HEK293 (cell line): ENCODE results near the gene MSLN.

Source experiments
- CTCF ChIA-PET: fragments of 350-600 bp; formaldehyde crosslinking; extraction: SDS; loops from one replicate; lab custom pipeline; 2021; ENCODE audit warnings: antibody characterized with exemption; lab: Yijun Ruan, JAX
- POLR2A ChIA-PET: fragments of 300-600 bp; formaldehyde crosslinking; extraction: SDS; loops from one replicate; lab custom pipeline; 2020; ENCODE audit warnings: antibody characterized with exemption, inconsistent platforms; lab: Yijun Ruan, JAX
- H3K27ac ChIP-seq: fragments of 200-500 bp; sonication (Bioruptor generic); 2 replicates; pipeline ENCODE4 v1.5.1; 2014; ENCODE audit warnings: low read depth, low read length, control low read depth, inconsistent platforms; ENCODE audit errors: extremely low read depth
- H3K36me3 ChIP-seq, 2 experiments: fragments of 200-500 bp in 1 of 2; sonication (Bioruptor generic) in 1 of 2; 1 replicate in 1 of 2; 2 replicates in 1 of 2; pipeline ENCODE4 v1.5.1; 2014 to 2017; ENCODE audit warnings: inconsistent platforms in 2 of 2, low read length in 2 of 2; ENCODE audit not compliant: control insufficient read depth in 2 of 2, insufficient read depth in 1 of 2
- H3K4me1 ChIP-seq: fragments of 200-500 bp; sonication (Bioruptor generic); 2 replicates; pipeline ENCODE4 v1.5.1; 2014; ENCODE audit warnings: mild to moderate bottlenecking, low read length, inconsistent platforms; ENCODE audit not compliant: control insufficient read depth, insufficient read depth
- H3K4me3 ChIP-seq: 2 replicates; pipeline ENCODE4 v1.5.1; 2011; ENCODE audit warnings: low read depth, mild to moderate bottlenecking, control low read depth, low read length, moderate library complexity
- H3K9me3 ChIP-seq: fragments of 200-500 bp; sonication (Bioruptor generic); 2 replicates; pipeline ENCODE4 v1.5.1; 2014; ENCODE audit warnings: low read depth, low read length, inconsistent platforms; ENCODE audit not compliant: control insufficient read depth, insufficient read depth
- EGR2 ChIP-seq: fragments of 450-650 bp; formaldehyde crosslinking; IDR thresholded peaks from 2 replicates; pipeline ENCODE4 v1.5.1; 2016; ENCODE audit warnings: low read depth, missing biosample characterization, missing genetic modification characterization
- GLIS1 ChIP-seq: fragments of 450-650 bp; formaldehyde crosslinking; IDR thresholded peaks from 2 replicates; pipeline ENCODE4 v1.5.1; 2016; ENCODE audit warnings: missing biosample characterization, missing genetic modification characterization
- GLIS2 ChIP-seq: fragments of 450-650 bp; formaldehyde crosslinking; IDR thresholded peaks from 2 replicates; pipeline ENCODE4 v1.5.1; 2016; ENCODE audit warnings: missing biosample characterization, missing genetic modification characterization
- HIC1 ChIP-seq: fragments of 450-650 bp; formaldehyde crosslinking; IDR thresholded peaks from 2 replicates; pipeline ENCODE4 v1.5.1; 2016; ENCODE audit warnings: missing biosample characterization, missing genetic modification characterization
- KLF1 ChIP-seq: fragments of 450-650 bp; formaldehyde crosslinking; IDR thresholded peaks from 2 replicates; pipeline ENCODE4 v1.5.1; 2016; ENCODE audit warnings: missing biosample characterization, missing genetic modification characterization
- KLF9 ChIP-seq: fragments of 450-650 bp; formaldehyde crosslinking; IDR thresholded peaks from 2 replicates; pipeline ENCODE4 v1.5.1; 2016; ENCODE audit warnings: missing biosample characterization, missing genetic modification characterization, low read depth
- PATZ1 ChIP-seq: fragments of 450-650 bp; formaldehyde crosslinking; IDR thresholded peaks from 2 replicates; pipeline ENCODE4 v1.5.1; 2016; ENCODE audit warnings: missing biosample characterization, missing genetic modification characterization
- PBX3 ChIP-seq: sonication (generic); formaldehyde crosslinking; IDR thresholded peaks from 2 replicates; pipeline ENCODE4 v1.8.1; 2022; ENCODE audit warnings: mild to moderate bottlenecking, moderate library complexity, missing genetic modification reagents
- ZBTB10 ChIP-seq: fragments of 450-650 bp; formaldehyde crosslinking; IDR thresholded peaks from 2 replicates; pipeline ENCODE4 v1.5.1; 2016; ENCODE audit warnings: missing biosample characterization, missing genetic modification characterization
- ZBTB20 ChIP-seq: fragments of 450-650 bp; formaldehyde crosslinking; IDR thresholded peaks from 2 replicates; pipeline ENCODE4 v1.5.1; 2016; ENCODE audit warnings: missing biosample characterization, missing genetic modification characterization
- ZFHX2 ChIP-seq: fragments of 450-650 bp; formaldehyde crosslinking; conservative IDR thresholded peaks from 2 replicates; pipeline ENCODE4 v1.5.1; 2016; ENCODE audit warnings: missing biosample characterization, missing genetic modification characterization
- ZNF132 ChIP-seq: fragments of 450-650 bp; formaldehyde crosslinking; IDR thresholded peaks from 2 replicates; pipeline ENCODE4 v1.5.1; 2017; ENCODE audit warnings: missing biosample characterization, missing genetic modification characterization, borderline replicate concordance
- ZNF350 ChIP-seq: fragments of 450-650 bp; formaldehyde crosslinking; IDR thresholded peaks from 2 replicates; pipeline ENCODE4 v1.5.0; 2017; ENCODE audit warnings: missing biosample characterization, mild to moderate bottlenecking, missing genetic modification characterization
- ZNF404 ChIP-seq: fragments of 450-650 bp; formaldehyde crosslinking; IDR thresholded peaks from 2 replicates; pipeline ENCODE4 v1.5.1; 2017; ENCODE audit warnings: missing biosample characterization, missing genetic modification characterization
- ZNF426 ChIP-seq: fragments of 450-650 bp; formaldehyde crosslinking; IDR thresholded peaks from 2 replicates; pipeline ENCODE4 v1.5.1; 2017; ENCODE audit warnings: missing biosample characterization, missing genetic modification characterization, mild to moderate bottlenecking, inconsistent platforms, moderate library complexity
- ZNF549 ChIP-seq: fragments of 450-650 bp; IDR thresholded peaks from 2 replicates; pipeline ENCODE4 v1.5.1; 2018; ENCODE audit warnings: missing biosample characterization, missing genetic modification characterization, mild to moderate bottlenecking, inconsistent platforms, moderate library complexity
- ZNF561 ChIP-seq: fragments of 450-650 bp; IDR thresholded peaks from 2 replicates; pipeline ENCODE4 v1.5.1; 2018; ENCODE audit warnings: missing biosample characterization, missing genetic modification characterization, borderline replicate concordance
- ZNF670 ChIP-seq: fragments of 450-650 bp; formaldehyde crosslinking; IDR thresholded peaks from 2 replicates; pipeline ENCODE4 v1.5.1; 2016; ENCODE audit warnings: missing biosample characterization, missing genetic modification characterization, low read depth
- ZSCAN23 ChIP-seq: fragments of 450-650 bp; formaldehyde crosslinking; IDR thresholded peaks from 2 replicates; pipeline ENCODE4 v1.5.1; 2016; ENCODE audit warnings: missing biosample characterization, missing genetic modification characterization
- ZSCAN5A ChIP-seq: fragments of 450-650 bp; formaldehyde crosslinking; IDR thresholded peaks from 2 replicates; pipeline ENCODE4 v1.5.1; 2016; ENCODE audit warnings: missing biosample characterization, missing genetic modification characterization

Gene MSLN

GRCh38 chr16:767743-768235 is 7.3 kb downstream of the MSLN start:
- ChIA-PET CTCF (no interaction called here), POLR2A (no interaction called here)
- H3K4me3 ChIP-seq: no peak overlapping the region
- H3K9me3 ChIP-seq: no peaks in the 10 kb centered on the region
- no peak overlapping the region for H3K27ac ChIP-seq
- H3K4me1 ChIP-seq: no peaks in the 10 kb centered on the region
- no peaks in the 10 kb centered on the region for H3K36me3 ChIP-seq
- TF ChIP-seq ZSCAN23 (tag by site-specific recombination): no peak
- TF ChIP-seq ZNF549 (tag by site-specific recombination): no peak
- TF ChIP-seq ZBTB10 (tag by site-specific recombination): no peak
- no peak for TF ChIP-seq ZBTB20 (tag by site-specific recombination)
- no peak for TF ChIP-seq ZFHX2 (tag by site-specific recombination)
- TF ChIP-seq ZNF561 (tag by site-specific recombination): no peak
- TF ChIP-seq ZNF132 (tag by site-specific recombination): no peak
- TF ChIP-seq KLF1: no peak
- no peak for TF ChIP-seq ZNF404 (tag by site-specific recombination)
- TF ChIP-seq ZNF350 (tag by site-specific recombination): no peak
- TF ChIP-seq PBX3 (CRISPR knock-in tag): no peak
- TF ChIP-seq ZNF670 (tag by site-specific recombination): no peak

- CTCF ChIA-PET: no interaction called here
Observed at GRCh38 chr16:768428-768827, 7.9 kb downstream of the MSLN start.

More at GRCh38 chr16:768428-768827, 7.9 kb downstream of the MSLN start:
- H3K36me3 ChIP-seq: no peaks in the 10 kb centered on the region
- TF ChIP-seq ZSCAN5A: no peak
- no peak for TF ChIP-seq ZNF426
- peak; percentile 23; the same call in 1 of the 2 replicates for TF ChIP-seq GLIS1 (tag by site-specific recombination)
- TF ChIP-seq KLF9 (tag by site-specific recombination): peak; percentile 21; the same call in 1 of the 2 replicates
- TF ChIP-seq KLF1: peak; percentile 87
- 0 out of 2 replicates have a peak, but pooled peaks have one; percentile 11 for TF ChIP-seq PATZ1 (tag by site-specific recombination)
- peak; percentile 16; the same call in 1 of the 2 replicates for TF ChIP-seq EGR2 (tag by site-specific recombination)
- TF ChIP-seq ZFHX2 (tag by site-specific recombination): peak; percentile 67; the same call in 1 of the 2 replicates
- TF ChIP-seq HIC1: peak; percentile 24; the same call in 1 of the 2 replicates
- peak; percentile 33; the same call in 1 of the 2 replicates for TF ChIP-seq GLIS2
- POLR2A ChIA-PET: no interaction called here
- no peak overlapping the region for H3K27ac ChIP-seq
- no peaks in the 10 kb centered on the region for H3K4me1 ChIP-seq
- no peaks in the 10 kb centered on the region for H3K9me3 ChIP-seq
- no peak overlapping the region for H3K4me3 ChIP-seq
